WTC11 (cell line): ENCODE measurements around the gene NAALADL2. TPM values are rescaled to one million over a fixed set of nuclear protein-coding genes. Genes with fewer than 3 reads are reported as not detected.

Experiments used
- ATAC-seq: fragments of 200-7000 bp; cut with Tn5 transposase; 2 replicates; pipeline ENCODE4 v1.10.0; 2021; ENCODE audit warnings: mild to moderate bottlenecking, moderate library complexity
- CTCF ChIA-PET: fragments of 300-600 bp; sonication (Branson Sonifier 250); formaldehyde crosslinking; loops from one replicate; lab custom pipeline; 2021; ENCODE audit warnings: antibody characterized with exemption; lab: Charles Lee
- POLR2A ChIA-PET: fragments of 350-600 bp; sonication (Branson Sonifier 250); formaldehyde crosslinking; loops from one replicate; lab custom pipeline; 2021; ENCODE audit warnings: antibody characterized with exemption; lab: Charles Lee
- DNase-seq: peaks from one replicate; pipeline ENCODE4 v3.0.0; 2021; ENCODE audit warnings: low spot score
- H3K27ac Mint-ChIP-seq: 2 replicates; pipeline ENCODE4 v1.8.0; 2021; ENCODE audit warnings: mixed read lengths
- H3K27me3 Mint-ChIP-seq: 2 replicates; pipeline ENCODE4 v1.8.0; 2021; ENCODE audit warnings: low read depth, mild to moderate bottlenecking, moderate library complexity, mixed read lengths
- H3K36me3 Mint-ChIP-seq: 2 replicates; pipeline ENCODE4 v1.8.0; 2021; ENCODE audit warnings: mixed read lengths
- H3K4me1 Mint-ChIP-seq: 2 replicates; pipeline ENCODE4 v1.8.0; 2022; ENCODE audit warnings: mixed read lengths
- H3K4me3 Mint-ChIP-seq: 2 replicates; pipeline ENCODE4 v1.8.0; 2021; ENCODE audit warnings: mild to moderate bottlenecking, moderate library complexity, mixed read lengths
- H3K9me3 Mint-ChIP-seq: 2 replicates; pipeline ENCODE4 v1.8.0; 2021; ENCODE audit warnings: mixed read lengths
- FOXK1 ChIP-seq: sonication (generic); formaldehyde crosslinking; IDR thresholded peaks from 2 replicates; pipeline ENCODE4 v1.8.0; 2022; ENCODE audit warnings: mild to moderate bottlenecking, moderate library complexity, missing genetic modification reagents
- FOXP1 ChIP-seq: sonication (generic); formaldehyde crosslinking; IDR thresholded peaks from 2 replicates; pipeline ENCODE4 v1.8.0; 2022; ENCODE audit warnings: missing genetic modification reagents, mild to moderate bottlenecking, moderate library complexity, borderline replicate concordance
- MYBL2 ChIP-seq: sonication (generic); formaldehyde crosslinking; IDR thresholded peaks from 2 replicates; pipeline ENCODE4 v1.8.1; 2023; ENCODE audit warnings: mild to moderate bottlenecking, moderate library complexity, missing genetic modification reagents
- NFATC4 ChIP-seq: fragments of 250-450 bp; sonication (Bioruptor Pico); IDR thresholded peaks from 2 replicates; pipeline ENCODE4 v1.9.0; 2021; ENCODE audit warnings: mild to moderate bottlenecking
- SOX15 ChIP-seq: fragments of 250-450 bp; sonication (Bioruptor Pico); IDR thresholded peaks from 2 replicates; pipeline ENCODE4 v1.9.0; 2021; ENCODE audit warnings: mild to moderate bottlenecking
- TP53 ChIP-seq: sonication (generic); formaldehyde crosslinking; IDR thresholded peaks from 2 replicates; pipeline ENCODE4 v1.8.1; 2023; ENCODE audit warnings: mild to moderate bottlenecking, missing genetic modification reagents
- total RNA-seq: library from RNA; stranded (reverse); gene quantifications from 3 replicates; pipeline ENCODE4 v1.2.3, GENCODE V29; 2021
- TF ChIP-seq, protein P1 (sequence below): fragments of 250-450 bp; sonication (Bioruptor Pico); IDR thresholded peaks from 2 replicates; pipeline ENCODE4 v2.1.2; 2022; ENCODE audit warnings: mild to moderate bottlenecking, moderate library complexity
- TF ChIP-seq, protein P2 (sequence below): sonication (generic); formaldehyde crosslinking; IDR thresholded peaks from 2 replicates; pipeline ENCODE4 v1.8.1; 2022; ENCODE audit warnings: mild to moderate bottlenecking, moderate library complexity, missing genetic modification reagents
- TF ChIP-seq, protein P3 (sequence below): sonication (generic); formaldehyde crosslinking; IDR thresholded peaks from 2 replicates; pipeline ENCODE4 v1.8.0; 2023; ENCODE audit warnings: mild to moderate bottlenecking, missing genetic modification reagents
- TF ChIP-seq, protein P4 (sequence below): fragments of 250-450 bp; sonication (Bioruptor Pico); IDR thresholded peaks from 2 replicates; pipeline ENCODE4 v1.9.0; 2021; ENCODE audit warnings: mild to moderate bottlenecking
- TF ChIP-seq, protein P5 (sequence below): sonication (generic); formaldehyde crosslinking; IDR thresholded peaks from 2 replicates; pipeline ENCODE4 v1.8.1; 2023; ENCODE audit warnings: mild to moderate bottlenecking, missing genetic modification reagents, borderline replicate concordance
- TF ChIP-seq, protein P6 (sequence below): sonication (generic); formaldehyde crosslinking; IDR thresholded peaks from 2 replicates; pipeline ENCODE4 v1.8.0; 2022; ENCODE audit warnings: mild to moderate bottlenecking, missing genetic modification reagents
- TF ChIP-seq, protein P7 (sequence below): sonication (generic); formaldehyde crosslinking; IDR thresholded peaks from 2 replicates; pipeline ENCODE4 v1.8.1; 2023; ENCODE audit warnings: mild to moderate bottlenecking, missing genetic modification reagents
- TF ChIP-seq, protein P8 (sequence below): sonication (generic); formaldehyde crosslinking; IDR thresholded peaks from 2 replicates; pipeline ENCODE4 v1.8.1; 2023; ENCODE audit warnings: mild to moderate bottlenecking, missing genetic modification reagents, moderate library complexity
- TF ChIP-seq, protein P9 (sequence below): sonication (generic); formaldehyde crosslinking; IDR thresholded peaks from 2 replicates; pipeline ENCODE4 v1.8.0; 2023; ENCODE audit warnings: missing genetic modification reagents
- TF ChIP-seq, protein P10 (sequence below): sonication (generic); formaldehyde crosslinking; IDR thresholded peaks from 2 replicates; pipeline ENCODE4 v1.8.1; 2022; ENCODE audit warnings: mild to moderate bottlenecking, missing genetic modification reagents, moderate library complexity, borderline replicate concordance
- TF ChIP-seq, protein P11 (sequence below): sonication (generic); formaldehyde crosslinking; IDR thresholded peaks from 2 replicates; pipeline ENCODE4 v1.8.1; 2022; ENCODE audit warnings: missing genetic modification reagents, borderline replicate concordance

NAALADL2 gene
- total RNA-seq, 1 experiment from 2014 or later, result 1.2 TPM

DNA sequence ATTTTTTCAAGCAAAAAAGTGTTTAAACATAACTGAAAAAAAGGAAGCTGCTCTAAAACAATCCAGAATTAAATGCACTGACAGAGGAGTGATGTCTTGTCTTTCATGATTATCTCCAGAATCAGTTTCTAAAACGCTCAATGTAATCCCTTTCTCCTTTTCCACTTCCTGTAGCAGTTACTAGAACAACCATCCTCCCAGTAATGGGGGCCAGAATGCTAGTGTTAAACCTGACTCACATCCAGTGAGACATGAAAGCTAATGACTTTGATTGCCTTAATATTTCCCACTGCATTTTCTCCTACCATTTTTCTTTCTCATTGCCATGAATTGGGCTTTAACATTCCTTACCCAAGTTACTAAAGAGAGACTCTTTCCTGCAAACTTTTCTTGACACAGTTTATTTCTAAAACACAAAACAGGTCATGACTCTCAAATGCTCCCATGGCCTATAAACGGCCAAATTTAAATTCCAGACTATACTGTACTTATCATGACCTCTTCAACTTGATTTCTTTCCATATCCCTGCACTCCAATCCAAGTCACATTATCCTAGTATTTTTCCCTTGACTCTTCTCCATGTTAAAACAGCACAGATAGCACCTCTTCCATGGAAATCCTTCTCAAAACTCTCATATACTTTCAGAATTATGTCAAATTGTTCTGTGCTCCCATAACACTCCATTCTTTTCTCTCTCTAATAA lies 341.4 kb downstream of the NAALADL2 start:
- no peak overlapping the region for H3K4me3 Mint-ChIP-seq
- H3K4me1 Mint-ChIP-seq, result peaks cover 19% of the 10 kb centered on the region
- CTCF ChIA-PET, result no interaction called here
- no peaks in the 10 kb centered on the region for H3K27me3 Mint-ChIP-seq
- TF ChIP-seq, protein P1, sequence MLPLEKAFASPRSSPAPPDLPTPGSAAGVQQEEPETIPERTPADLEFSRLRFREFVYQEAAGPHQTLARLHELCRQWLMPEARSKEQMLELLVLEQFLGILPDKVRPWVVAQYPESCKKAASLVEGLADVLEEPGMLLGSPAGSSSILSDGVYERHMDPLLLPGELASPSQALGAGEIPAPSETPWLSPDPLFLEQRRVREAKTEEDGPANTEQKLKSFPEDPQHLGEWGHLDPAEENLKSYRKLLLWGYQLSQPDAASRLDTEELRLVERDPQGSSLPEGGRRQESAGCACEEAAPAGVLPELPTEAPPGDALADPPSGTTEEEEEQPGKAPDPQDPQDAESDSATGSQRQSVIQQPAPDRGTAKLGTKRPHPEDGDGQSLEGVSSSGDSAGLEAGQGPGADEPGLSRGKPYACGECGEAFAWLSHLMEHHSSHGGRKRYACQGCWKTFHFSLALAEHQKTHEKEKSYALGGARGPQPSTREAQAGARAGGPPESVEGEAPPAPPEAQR (CRISPR knock-in tag), result no peak
- TF ChIP-seq, protein P2, sequence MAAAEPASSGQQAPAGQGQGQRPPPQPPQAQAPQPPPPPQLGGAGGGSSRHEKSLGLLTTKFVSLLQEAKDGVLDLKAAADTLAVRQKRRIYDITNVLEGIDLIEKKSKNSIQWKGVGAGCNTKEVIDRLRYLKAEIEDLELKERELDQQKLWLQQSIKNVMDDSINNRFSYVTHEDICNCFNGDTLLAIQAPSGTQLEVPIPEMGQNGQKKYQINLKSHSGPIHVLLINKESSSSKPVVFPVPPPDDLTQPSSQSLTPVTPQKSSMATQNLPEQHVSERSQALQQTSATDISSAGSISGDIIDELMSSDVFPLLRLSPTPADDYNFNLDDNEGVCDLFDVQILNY, result no peak
- TF ChIP-seq FOXP1 (CRISPR knock-in tag) (no peak), MYBL2 (CRISPR knock-in tag) (no peak), SOX15 (no peak), TP53 (CRISPR knock-in tag) (no peak), NFATC4 (CRISPR knock-in tag) (no peak), FOXK1 (CRISPR knock-in tag) (no peak)
- TF ChIP-seq, protein P3, sequence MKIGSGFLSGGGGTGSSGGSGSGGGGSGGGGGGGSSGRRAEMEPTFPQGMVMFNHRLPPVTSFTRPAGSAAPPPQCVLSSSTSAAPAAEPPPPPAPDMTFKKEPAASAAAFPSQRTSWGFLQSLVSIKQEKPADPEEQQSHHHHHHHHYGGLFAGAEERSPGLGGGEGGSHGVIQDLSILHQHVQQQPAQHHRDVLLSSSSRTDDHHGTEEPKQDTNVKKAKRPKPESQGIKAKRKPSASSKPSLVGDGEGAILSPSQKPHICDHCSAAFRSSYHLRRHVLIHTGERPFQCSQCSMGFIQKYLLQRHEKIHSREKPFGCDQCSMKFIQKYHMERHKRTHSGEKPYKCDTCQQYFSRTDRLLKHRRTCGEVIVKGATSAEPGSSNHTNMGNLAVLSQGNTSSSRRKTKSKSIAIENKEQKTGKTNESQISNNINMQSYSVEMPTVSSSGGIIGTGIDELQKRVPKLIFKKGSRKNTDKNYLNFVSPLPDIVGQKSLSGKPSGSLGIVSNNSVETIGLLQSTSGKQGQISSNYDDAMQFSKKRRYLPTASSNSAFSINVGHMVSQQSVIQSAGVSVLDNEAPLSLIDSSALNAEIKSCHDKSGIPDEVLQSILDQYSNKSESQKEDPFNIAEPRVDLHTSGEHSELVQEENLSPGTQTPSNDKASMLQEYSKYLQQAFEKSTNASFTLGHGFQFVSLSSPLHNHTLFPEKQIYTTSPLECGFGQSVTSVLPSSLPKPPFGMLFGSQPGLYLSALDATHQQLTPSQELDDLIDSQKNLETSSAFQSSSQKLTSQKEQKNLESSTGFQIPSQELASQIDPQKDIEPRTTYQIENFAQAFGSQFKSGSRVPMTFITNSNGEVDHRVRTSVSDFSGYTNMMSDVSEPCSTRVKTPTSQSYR (CRISPR knock-in tag), result no peak
- TF ChIP-seq, protein P4, sequence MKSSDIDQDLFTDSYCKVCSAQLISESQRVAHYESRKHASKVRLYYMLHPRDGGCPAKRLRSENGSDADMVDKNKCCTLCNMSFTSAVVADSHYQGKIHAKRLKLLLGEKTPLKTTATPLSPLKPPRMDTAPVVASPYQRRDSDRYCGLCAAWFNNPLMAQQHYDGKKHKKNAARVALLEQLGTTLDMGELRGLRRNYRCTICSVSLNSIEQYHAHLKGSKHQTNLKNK (CRISPR knock-in tag), result no peak
- TF ChIP-seq, protein P5, sequence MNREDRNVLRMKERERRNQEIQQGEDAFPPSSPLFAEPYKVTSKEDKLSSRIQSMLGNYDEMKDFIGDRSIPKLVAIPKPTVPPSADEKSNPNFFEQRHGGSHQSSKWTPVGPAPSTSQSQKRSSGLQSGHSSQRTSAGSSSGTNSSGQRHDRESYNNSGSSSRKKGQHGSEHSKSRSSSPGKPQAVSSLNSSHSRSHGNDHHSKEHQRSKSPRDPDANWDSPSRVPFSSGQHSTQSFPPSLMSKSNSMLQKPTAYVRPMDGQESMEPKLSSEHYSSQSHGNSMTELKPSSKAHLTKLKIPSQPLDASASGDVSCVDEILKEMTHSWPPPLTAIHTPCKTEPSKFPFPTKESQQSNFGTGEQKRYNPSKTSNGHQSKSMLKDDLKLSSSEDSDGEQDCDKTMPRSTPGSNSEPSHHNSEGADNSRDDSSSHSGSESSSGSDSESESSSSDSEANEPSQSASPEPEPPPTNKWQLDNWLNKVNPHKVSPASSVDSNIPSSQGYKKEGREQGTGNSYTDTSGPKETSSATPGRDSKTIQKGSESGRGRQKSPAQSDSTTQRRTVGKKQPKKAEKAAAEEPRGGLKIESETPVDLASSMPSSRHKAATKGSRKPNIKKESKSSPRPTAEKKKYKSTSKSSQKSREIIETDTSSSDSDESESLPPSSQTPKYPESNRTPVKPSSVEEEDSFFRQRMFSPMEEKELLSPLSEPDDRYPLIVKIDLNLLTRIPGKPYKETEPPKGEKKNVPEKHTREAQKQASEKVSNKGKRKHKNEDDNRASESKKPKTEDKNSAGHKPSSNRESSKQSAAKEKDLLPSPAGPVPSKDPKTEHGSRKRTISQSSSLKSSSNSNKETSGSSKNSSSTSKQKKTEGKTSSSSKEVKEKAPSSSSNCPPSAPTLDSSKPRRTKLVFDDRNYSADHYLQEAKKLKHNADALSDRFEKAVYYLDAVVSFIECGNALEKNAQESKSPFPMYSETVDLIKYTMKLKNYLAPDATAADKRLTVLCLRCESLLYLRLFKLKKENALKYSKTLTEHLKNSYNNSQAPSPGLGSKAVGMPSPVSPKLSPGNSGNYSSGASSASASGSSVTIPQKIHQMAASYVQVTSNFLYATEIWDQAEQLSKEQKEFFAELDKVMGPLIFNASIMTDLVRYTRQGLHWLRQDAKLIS (CRISPR knock-in tag), result no peak
- TF ChIP-seq, protein P6, sequence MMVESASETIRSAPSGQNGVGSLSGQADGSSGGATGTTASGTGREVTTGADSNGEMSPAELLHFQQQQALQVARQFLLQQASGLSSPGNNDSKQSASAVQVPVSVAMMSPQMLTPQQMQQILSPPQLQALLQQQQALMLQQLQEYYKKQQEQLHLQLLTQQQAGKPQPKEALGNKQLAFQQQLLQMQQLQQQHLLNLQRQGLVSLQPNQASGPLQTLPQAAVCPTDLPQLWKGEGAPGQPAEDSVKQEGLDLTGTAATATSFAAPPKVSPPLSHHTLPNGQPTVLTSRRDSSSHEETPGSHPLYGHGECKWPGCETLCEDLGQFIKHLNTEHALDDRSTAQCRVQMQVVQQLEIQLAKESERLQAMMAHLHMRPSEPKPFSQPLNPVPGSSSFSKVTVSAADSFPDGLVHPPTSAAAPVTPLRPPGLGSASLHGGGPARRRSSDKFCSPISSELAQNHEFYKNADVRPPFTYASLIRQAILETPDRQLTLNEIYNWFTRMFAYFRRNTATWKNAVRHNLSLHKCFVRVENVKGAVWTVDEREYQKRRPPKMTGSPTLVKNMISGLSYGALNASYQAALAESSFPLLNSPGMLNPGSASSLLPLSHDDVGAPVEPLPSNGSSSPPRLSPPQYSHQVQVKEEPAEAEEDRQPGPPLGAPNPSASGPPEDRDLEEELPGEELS (CRISPR knock-in tag), result no peak
- TF ChIP-seq, protein P7, sequence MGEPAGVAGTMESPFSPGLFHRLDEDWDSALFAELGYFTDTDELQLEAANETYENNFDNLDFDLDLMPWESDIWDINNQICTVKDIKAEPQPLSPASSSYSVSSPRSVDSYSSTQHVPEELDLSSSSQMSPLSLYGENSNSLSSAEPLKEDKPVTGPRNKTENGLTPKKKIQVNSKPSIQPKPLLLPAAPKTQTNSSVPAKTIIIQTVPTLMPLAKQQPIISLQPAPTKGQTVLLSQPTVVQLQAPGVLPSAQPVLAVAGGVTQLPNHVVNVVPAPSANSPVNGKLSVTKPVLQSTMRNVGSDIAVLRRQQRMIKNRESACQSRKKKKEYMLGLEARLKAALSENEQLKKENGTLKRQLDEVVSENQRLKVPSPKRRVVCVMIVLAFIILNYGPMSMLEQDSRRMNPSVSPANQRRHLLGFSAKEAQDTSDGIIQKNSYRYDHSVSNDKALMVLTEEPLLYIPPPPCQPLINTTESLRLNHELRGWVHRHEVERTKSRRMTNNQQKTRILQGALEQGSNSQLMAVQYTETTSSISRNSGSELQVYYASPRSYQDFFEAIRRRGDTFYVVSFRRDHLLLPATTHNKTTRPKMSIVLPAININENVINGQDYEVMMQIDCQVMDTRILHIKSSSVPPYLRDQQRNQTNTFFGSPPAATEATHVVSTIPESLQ (CRISPR knock-in tag), result no peak
- TF ChIP-seq, protein P8, sequence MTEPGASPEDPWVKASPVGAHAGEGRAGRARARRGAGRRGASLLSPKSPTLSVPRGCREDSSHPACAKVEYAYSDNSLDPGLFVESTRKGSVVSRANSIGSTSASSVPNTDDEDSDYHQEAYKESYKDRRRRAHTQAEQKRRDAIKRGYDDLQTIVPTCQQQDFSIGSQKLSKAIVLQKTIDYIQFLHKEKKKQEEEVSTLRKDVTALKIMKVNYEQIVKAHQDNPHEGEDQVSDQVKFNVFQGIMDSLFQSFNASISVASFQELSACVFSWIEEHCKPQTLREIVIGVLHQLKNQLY (CRISPR knock-in tag), result no peak
- TF ChIP-seq, protein P9, sequence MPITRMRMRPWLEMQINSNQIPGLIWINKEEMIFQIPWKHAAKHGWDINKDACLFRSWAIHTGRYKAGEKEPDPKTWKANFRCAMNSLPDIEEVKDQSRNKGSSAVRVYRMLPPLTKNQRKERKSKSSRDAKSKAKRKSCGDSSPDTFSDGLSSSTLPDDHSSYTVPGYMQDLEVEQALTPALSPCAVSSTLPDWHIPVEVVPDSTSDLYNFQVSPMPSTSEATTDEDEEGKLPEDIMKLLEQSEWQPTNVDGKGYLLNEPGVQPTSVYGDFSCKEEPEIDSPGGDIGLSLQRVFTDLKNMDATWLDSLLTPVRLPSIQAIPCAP (CRISPR knock-in tag), result no peak
- TF ChIP-seq, protein P10, sequence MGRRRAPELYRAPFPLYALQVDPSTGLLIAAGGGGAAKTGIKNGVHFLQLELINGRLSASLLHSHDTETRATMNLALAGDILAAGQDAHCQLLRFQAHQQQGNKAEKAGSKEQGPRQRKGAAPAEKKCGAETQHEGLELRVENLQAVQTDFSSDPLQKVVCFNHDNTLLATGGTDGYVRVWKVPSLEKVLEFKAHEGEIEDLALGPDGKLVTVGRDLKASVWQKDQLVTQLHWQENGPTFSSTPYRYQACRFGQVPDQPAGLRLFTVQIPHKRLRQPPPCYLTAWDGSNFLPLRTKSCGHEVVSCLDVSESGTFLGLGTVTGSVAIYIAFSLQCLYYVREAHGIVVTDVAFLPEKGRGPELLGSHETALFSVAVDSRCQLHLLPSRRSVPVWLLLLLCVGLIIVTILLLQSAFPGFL (CRISPR knock-in tag), result no peak
- TF ChIP-seq, protein P11, sequence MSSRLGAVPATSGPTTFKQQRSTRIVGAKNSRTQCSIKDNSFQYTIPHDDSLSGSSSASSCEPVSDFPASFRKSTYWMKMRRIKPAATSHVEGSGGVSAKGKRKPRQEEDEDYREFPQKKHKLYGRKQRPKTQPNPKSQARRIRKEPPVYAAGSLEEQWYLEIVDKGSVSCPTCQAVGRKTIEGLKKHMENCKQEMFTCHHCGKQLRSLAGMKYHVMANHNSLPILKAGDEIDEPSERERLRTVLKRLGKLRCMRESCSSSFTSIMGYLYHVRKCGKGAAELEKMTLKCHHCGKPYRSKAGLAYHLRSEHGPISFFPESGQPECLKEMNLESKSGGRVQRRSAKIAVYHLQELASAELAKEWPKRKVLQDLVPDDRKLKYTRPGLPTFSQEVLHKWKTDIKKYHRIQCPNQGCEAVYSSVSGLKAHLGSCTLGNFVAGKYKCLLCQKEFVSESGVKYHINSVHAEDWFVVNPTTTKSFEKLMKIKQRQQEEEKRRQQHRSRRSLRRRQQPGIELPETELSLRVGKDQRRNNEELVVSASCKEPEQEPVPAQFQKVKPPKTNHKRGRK (CRISPR knock-in tag), result no peak
- ATAC-seq, result no peak
- no peak for DNase-seq
- peaks cover 25% of the 10 kb centered on the region for H3K9me3 Mint-ChIP-seq
- H3K27ac Mint-ChIP-seq, result 0 out of 2 replicates have a peak overlapping the region, but pooled peaks have one; percentile 6
- H3K36me3 Mint-ChIP-seq, result no peaks in the 10 kb centered on the region
- POLR2A ChIA-PET, result no interaction called here
